Endothelial cell of umbilical vein (primary cell): ENCODE results near the gene SHISA5. TPM values are rescaled to one million over a fixed set of nuclear protein-coding genes. Genes with fewer than 3 reads are reported as not detected.

Experiments used
- BruUV-seq: library from RNA; stranded (reverse); fragments of 400-500 nt; replicated peaks from 2 replicates; lab custom pipeline; 2021; lab: Mats Ljungman, UMichigan
- CTCF ChIA-PET: fragments of 300-600, 350-600 bp; sonication (Branson Sonifier 250); formaldehyde crosslinking; loops from one replicate; lab custom pipeline; 2021; ENCODE audit warnings: antibody characterized with exemption, inconsistent platforms; lab: Charles Lee
- POLR2A ChIA-PET: fragments of 300-600, 350-600 bp; sonication (Branson Sonifier 250); formaldehyde crosslinking; loops from one replicate; lab custom pipeline; 2021; ENCODE audit warnings: antibody characterized with exemption, inconsistent platforms; lab: Charles Lee
- DNase-seq: peaks from one replicate; pipeline ENCODE4 v3.0.0-alpha.2; 2011; ENCODE audit warnings: low read depth, low spot score
- FAIRE-seq: peaks from 2 replicates; lab custom pipeline; 2011; peaks lifted over from hg19 to GRCh38; lab: Jason Lieb, UNC
- H2AFZ ChIP-seq: 2 replicates; pipeline ENCODE4 v1.6.0; 2012; ENCODE audit warnings: low read depth, low read length, control low read depth, inconsistent platforms
- H3K27ac ChIP-seq: 2 replicates; pipeline ENCODE4 v1.5.1; 2011; ENCODE audit warnings: low read depth, mild to moderate bottlenecking, control low read depth, low read length, moderate library complexity; ENCODE audit not compliant: insufficient read depth
- H3K27me3 ChIP-seq, 2 experiments: 2 replicates each; pipeline versions ENCODE4 v1.6.0 to v1.6.1; 2011; ENCODE audit warnings: low read length in 2 of 2, mixed read lengths in 1 of 2; ENCODE audit not compliant: control insufficient read depth in 2 of 2, insufficient read depth in 2 of 2
- H3K36me3 ChIP-seq, 2 experiments: 2 replicates in 1 of 2; 3 replicates in 1 of 2; pipeline ENCODE4 v1.5.1; 2011; ENCODE audit warnings: low read length in 2 of 2, mild to moderate bottlenecking in 1 of 2, moderate library complexity in 1 of 2; ENCODE audit not compliant: control insufficient read depth in 2 of 2, insufficient read depth in 2 of 2; ENCODE audit errors: extremely low read depth in 1 of 2
- H3K4me1 ChIP-seq: 3 replicates; pipeline ENCODE4 v1.5.1; 2011; ENCODE audit warnings: mild to moderate bottlenecking, low read length; ENCODE audit not compliant: control insufficient read depth, insufficient read depth; ENCODE audit errors: extremely low read depth
- H3K4me2 ChIP-seq: 2 replicates; pipeline ENCODE4 v1.6.1; 2011; ENCODE audit warnings: low read length, control low read depth, mixed read lengths; ENCODE audit not compliant: insufficient read depth
- H3K4me3 ChIP-seq, 3 experiments: fragments of 200-600 bp in 1 of 3; sonication (generic), shearing (Covaris generic) in 1 of 3; replicated peaks in 1 of 3; 2 replicates each; pipeline ENCODE4 v1.5.1; 2011 to 2016; ENCODE audit warnings: control low read depth in 3 of 3, low read length in 3 of 3, mild to moderate bottlenecking in 2 of 3, inconsistent platforms in 1 of 3, low read depth in 1 of 3, moderate library complexity in 1 of 3; ENCODE audit not compliant: insufficient read depth in 1 of 3
- H3K79me2 ChIP-seq: 2 replicates; pipeline ENCODE4 v1.6.0; 2012; ENCODE audit warnings: low read length, inconsistent platforms; ENCODE audit not compliant: control insufficient read depth, insufficient read depth
- H3K9ac ChIP-seq: replicated peaks from 2 replicates; pipeline ENCODE3; 2011; ENCODE audit warnings: low read length, control low read depth; ENCODE audit not compliant: insufficient read depth; ENCODE audit errors: extremely low read depth
- H3K9me1 ChIP-seq: replicated peaks from 3 replicates; pipeline ENCODE4 v1.6.0; 2011; ENCODE audit warnings: mild to moderate bottlenecking, low read length; ENCODE audit not compliant: control insufficient read depth, insufficient read depth; ENCODE audit errors: extremely low read depth
- H3K9me3 ChIP-seq: replicated peaks from 2 replicates; pipeline ENCODE4 v1.5.1; 2012; ENCODE audit warnings: low read length, inconsistent platforms; ENCODE audit not compliant: control insufficient read depth, insufficient read depth
- H4K20me1 ChIP-seq: replicated peaks from 2 replicates; pipeline ENCODE3; 2011; ENCODE audit warnings: mild to moderate bottlenecking, low read length; ENCODE audit not compliant: control insufficient read depth, insufficient read depth; ENCODE audit errors: extremely low read depth
- CTCF ChIP-seq, 2 donors: IDR thresholded peaks; 1 replicate in 1 of 2; 2 replicates in 1 of 2; pipeline ENCODE4 v1.5.1; 2011; ENCODE audit warnings: low read length in 2 of 2, mild to moderate bottlenecking in 2 of 2, moderate library complexity in 2 of 2, control low read depth in 1 of 2, inconsistent platforms in 1 of 2, low read depth in 1 of 2; ENCODE audit not compliant: insufficient read depth in 1 of 2; ENCODE audit errors: extremely low read depth in 1 of 2
- EZH2 ChIP-seq: IDR thresholded peaks from 2 replicates; pipeline ENCODE4 v1.6.1; 2012; ENCODE audit warnings: borderline replicate concordance, low read depth, mild to moderate bottlenecking, moderate library complexity, low read length, inconsistent platforms; ENCODE audit not compliant: severe bottlenecking
- FOS ChIP-seq: IDR thresholded peaks from 2 replicates; pipeline ENCODE4 v1.6.1; 2011; ENCODE audit warnings: mild to moderate bottlenecking, low read length, moderate library complexity, borderline replicate concordance; ENCODE audit not compliant: insufficient read depth
- GATA2 ChIP-seq: IDR thresholded peaks from 2 replicates; pipeline ENCODE4 v1.7.0; 2011; ENCODE audit warnings: low read depth, mild to moderate bottlenecking, moderate library complexity, mixed read lengths, low read length; ENCODE audit not compliant: insufficient read length, insufficient read depth
- JUN ChIP-seq: IDR thresholded peaks from 2 replicates; pipeline ENCODE4 v1.6.1; 2011; ENCODE audit warnings: borderline replicate concordance, low read depth; ENCODE audit not compliant: insufficient read length, insufficient read depth
- MYC ChIP-seq: IDR thresholded peaks from one replicate; pipeline ENCODE4 v1.6.1; 2011; ENCODE audit warnings: mild to moderate bottlenecking, low read depth, low read length
- POLR2A ChIP-seq: IDR thresholded peaks from 2 replicates; pipeline ENCODE4 v1.6.1; 2012; ENCODE audit warnings: low read depth, mild to moderate bottlenecking, control low read depth, low read length
- POLR2AphosphoS5 ChIP-seq: IDR thresholded peaks from 2 replicates; pipeline ENCODE4 v1.6.1; 2012; ENCODE audit warnings: low read depth, mild to moderate bottlenecking, control low read depth, low read length, moderate library complexity; ENCODE audit not compliant: insufficient read depth
- dilution Hi-C: fragments of 300-500 bp; cut with MboI; formaldehyde crosslinking; loops from one replicate; pipeline ENCODE4 v1.15.0; 2019; ENCODE audit warnings: low sequenced_read_pairs; ENCODE audit not compliant: extremely low pct_ligation_motif_present
- intact Hi-C: fragments of 100-400 bp; cut with micrococcal nuclease; formaldehyde crosslinking; loops from one replicate; pipeline ENCODE4 v1.10.0; 2022
- polyA plus RNA-seq, 4 experiments: library from polyadenylated mRNA; depleted of rRNA in 3 of 4; stranded (reverse) in 3 of 4; unstranded in 1 of 4; fragments of >200 nt; gene quantifications; 2 replicates each; pipeline versions ENCODE4 v1.2.1 to v1.2.3, GENCODE V29; 2011 to 2012; ENCODE audit warnings: missing spikeins in 1 of 4
- total RNA-seq: library from RNA; stranded (reverse); gene quantifications from 2 replicates; pipeline ENCODE4 v1.2.3, GENCODE V29; 2021
- TF ChIP-seq, protein P1 (sequence below): IDR thresholded peaks from 2 replicates; pipeline ENCODE4 v1.6.1; 2011; ENCODE audit not compliant: insufficient read depth, insufficient read length

The SHISA5 gene
- total and polyA plus RNA-seq, 2 donors (not counting 3 experiments of a cell fraction or from before 2014, with no cell fraction given): 205 to 320 TPM

DNA sequence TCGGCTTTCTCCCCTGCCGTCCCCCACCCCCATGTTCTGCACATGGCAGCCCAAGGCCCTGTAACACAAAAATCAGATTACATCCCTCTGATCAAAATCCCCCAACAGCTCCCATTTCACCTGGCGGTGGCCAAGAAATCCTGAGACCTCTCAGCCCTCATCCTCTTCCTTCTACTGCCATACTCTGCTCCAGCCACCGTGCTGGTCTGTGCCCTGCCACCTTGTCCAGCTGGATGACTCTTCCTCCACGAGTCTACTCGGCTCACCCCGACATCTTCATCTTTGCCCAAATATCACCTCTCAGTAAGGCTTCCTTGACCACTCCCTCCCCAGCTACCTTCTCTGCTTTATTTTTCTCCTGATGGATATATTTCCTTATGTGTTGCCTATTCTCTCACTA lies 67.1 kb downstream of the SHISA5 start:
- Histone ChIP-seq H3K9me1 (no peaks in the 10 kb centered on the region), H3K9me3 (no peaks in the 10 kb centered on the region), H4K20me1 (no peaks in the 10 kb centered on the region), H3K4me2 (no peak overlapping the region), H3K27ac (no peak overlapping the region), H3K79me2 (peaks cover 19% of the 10 kb centered on the region), H3K4me3 (no peak overlapping the region), H2AFZ (no peak overlapping the region), H3K4me1 (peaks cover 15% of the 10 kb centered on the region), H3K36me3 (peaks cover 3 to 9% of the 10 kb centered on the region in 2 experiments), H3K27me3 (no peaks in the 10 kb centered on the region), H3K9ac (no peak overlapping the region)
- BruUV-seq: no TSS peak
- intact Hi-C loops: loop anchor here (1.0 kb wide), 4 partner anchors 36 to 243 kb away; no protein-coding TSS in a partner anchor
- FAIRE-seq (no peak), DNase-seq (no peak)
- TF ChIP-seq MYC (no peak), JUN (no peak), EZH2 (no peak)
- ChIA-PET CTCF (interaction anchor here (0.7 to 10.4 kb wide), 35 partner anchors 11 to 264 kb away, joined by 3 to 723 read pairs (median 20); partner anchors contain the start of genes ATRIP, CAMP, CDC25A and CELSR3), POLR2A (interaction anchor here (0.5 to 0.7 kb wide), 2 partner anchors 10 to 424 kb away, joined by 3 to 4 read pairs; partner anchors contain the start of gene ATRIP)
- dilution Hi-C loops: no loop called here

- FAIRE-seq: no peak
- dilution Hi-C loops: no loop called here
- intact Hi-C loops: loop anchor here (1.0 kb wide), 4 partner anchors 35 to 242 kb away; no protein-coding TSS in a partner anchor
- Histone ChIP-seq H3K9me3 (no peaks in the 10 kb centered on the region), H3K27me3 (no peaks in the 10 kb centered on the region), H3K4me1 (peaks cover 11% of the 10 kb centered on the region), H3K79me2 (peaks cover 14% of the 10 kb centered on the region), H3K9me1 (no peaks in the 10 kb centered on the region), H3K9ac (no peak overlapping the region), H4K20me1 (no peaks in the 10 kb centered on the region), H3K4me2 (no peak overlapping the region), H3K4me3 (no peak overlapping the region), H3K27ac (no peak overlapping the region), H3K36me3 (peaks cover 0 to 9% of the 10 kb centered on the region in 2 experiments), H2AFZ (no peak overlapping the region)
- no peak for TF ChIP-seq JUN
- no peak for TF ChIP-seq POLR2A
- TF ChIP-seq MYC: no peak
- TF ChIP-seq POLR2AphosphoS5: no peak
- no peak for TF ChIP-seq FOS
- no peak for TF ChIP-seq GATA2
- TF ChIP-seq CTCF (IDR thresholded peaks at IDR 0.05; ENCODE audit: extremely low read depth in 1 of 2, insufficient read depth in 1 of 2, low read depth in 1 of 2, low read length in 2 of 2): no peak
- TF ChIP-seq, protein P1, sequence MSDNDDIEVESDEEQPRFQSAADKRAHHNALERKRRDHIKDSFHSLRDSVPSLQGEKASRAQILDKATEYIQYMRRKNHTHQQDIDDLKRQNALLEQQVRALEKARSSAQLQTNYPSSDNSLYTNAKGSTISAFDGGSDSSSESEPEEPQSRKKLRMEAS: no peak
- TF ChIP-seq EZH2: no peak
- BruUV-seq: no TSS peak
- CTCF ChIA-PET: interaction anchor here (0.6 to 10.4 kb wide), 90 partner anchors 10 to 914 kb away, joined by 3 to 723 read pairs (median 7); partner anchors contain the start of genes ATRIP, CAMP, CDC25A and CELSR3
- DNase-seq: no peak
- POLR2A ChIA-PET: interaction anchor here (0.5 to 1.5 kb wide), 4 partner anchors 10 to 424 kb away, joined by 3 to 7 read pairs (median 4); partner anchors contain the start of genes ATRIP and ZNF589
Observed at GRCh38 chr3:48436477-48436787, 67.5 kb downstream of the SHISA5 start.
